Measurements from ENCODE around the gene NAA15. TPM values are rescaled to one million over a fixed set of nuclear protein-coding genes. Genes with fewer than 3 reads are reported as not detected.

Gene NAA15
- total RNA-seq, 1 experiment from 2014 or later, result 98.9 TPM

DNA sequence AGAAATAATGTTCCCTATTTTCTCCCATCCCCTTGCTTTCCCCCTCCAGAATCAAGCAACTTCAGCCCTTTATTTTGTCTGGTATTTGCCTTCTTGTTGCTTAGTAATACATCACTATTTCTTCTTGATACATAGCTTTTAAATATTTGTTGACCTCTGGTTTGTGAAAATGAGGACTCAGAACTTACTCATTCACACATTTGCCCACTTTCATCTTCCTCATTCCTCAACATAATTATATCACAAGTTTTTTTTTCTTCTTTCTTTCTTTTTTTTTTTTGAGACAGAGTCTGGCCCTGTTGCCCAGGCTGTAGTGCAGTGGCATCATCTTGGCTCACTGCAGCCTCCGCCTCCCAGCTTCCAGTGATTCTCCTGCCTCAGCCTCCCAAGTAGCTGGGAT lies 29.9 kb downstream of the NAA15 start (continued):
- TF ChIP-seq, protein P1, sequence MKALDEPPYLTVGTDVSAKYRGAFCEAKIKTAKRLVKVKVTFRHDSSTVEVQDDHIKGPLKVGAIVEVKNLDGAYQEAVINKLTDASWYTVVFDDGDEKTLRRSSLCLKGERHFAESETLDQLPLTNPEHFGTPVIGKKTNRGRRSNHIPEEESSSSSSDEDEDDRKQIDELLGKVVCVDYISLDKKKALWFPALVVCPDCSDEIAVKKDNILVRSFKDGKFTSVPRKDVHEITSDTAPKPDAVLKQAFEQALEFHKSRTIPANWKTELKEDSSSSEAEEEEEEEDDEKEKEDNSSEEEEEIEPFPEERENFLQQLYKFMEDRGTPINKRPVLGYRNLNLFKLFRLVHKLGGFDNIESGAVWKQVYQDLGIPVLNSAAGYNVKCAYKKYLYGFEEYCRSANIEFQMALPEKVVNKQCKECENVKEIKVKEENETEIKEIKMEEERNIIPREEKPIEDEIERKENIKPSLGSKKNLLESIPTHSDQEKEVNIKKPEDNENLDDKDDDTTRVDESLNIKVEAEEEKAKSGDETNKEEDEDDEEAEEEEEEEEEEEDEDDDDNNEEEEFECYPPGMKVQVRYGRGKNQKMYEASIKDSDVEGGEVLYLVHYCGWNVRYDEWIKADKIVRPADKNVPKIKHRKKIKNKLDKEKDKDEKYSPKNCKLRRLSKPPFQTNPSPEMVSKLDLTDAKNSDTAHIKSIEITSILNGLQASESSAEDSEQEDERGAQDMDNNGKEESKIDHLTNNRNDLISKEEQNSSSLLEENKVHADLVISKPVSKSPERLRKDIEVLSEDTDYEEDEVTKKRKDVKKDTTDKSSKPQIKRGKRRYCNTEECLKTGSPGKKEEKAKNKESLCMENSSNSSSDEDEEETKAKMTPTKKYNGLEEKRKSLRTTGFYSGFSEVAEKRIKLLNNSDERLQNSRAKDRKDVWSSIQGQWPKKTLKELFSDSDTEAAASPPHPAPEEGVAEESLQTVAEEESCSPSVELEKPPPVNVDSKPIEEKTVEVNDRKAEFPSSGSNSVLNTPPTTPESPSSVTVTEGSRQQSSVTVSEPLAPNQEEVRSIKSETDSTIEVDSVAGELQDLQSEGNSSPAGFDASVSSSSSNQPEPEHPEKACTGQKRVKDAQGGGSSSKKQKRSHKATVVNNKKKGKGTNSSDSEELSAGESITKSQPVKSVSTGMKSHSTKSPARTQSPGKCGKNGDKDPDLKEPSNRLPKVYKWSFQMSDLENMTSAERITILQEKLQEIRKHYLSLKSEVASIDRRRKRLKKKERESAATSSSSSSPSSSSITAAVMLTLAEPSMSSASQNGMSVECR (CRISPR knock-in tag; IDR thresholded peaks at IDR 0.05; ENCODE audit: borderline replicate concordance), result no peak
- TF ChIP-seq, protein P2, sequence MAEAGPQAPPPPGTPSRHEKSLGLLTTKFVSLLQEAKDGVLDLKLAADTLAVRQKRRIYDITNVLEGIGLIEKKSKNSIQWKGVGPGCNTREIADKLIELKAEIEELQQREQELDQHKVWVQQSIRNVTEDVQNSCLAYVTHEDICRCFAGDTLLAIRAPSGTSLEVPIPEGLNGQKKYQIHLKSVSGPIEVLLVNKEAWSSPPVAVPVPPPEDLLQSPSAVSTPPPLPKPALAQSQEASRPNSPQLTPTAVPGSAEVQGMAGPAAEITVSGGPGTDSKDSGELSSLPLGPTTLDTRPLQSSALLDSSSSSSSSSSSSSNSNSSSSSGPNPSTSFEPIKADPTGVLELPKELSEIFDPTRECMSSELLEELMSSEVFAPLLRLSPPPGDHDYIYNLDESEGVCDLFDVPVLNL (CRISPR knock-in tag; IDR thresholded peaks at IDR 0.05; ENCODE audit: borderline replicate concordance, low read depth), result no peak
- TF ChIP-seq, protein P3, sequence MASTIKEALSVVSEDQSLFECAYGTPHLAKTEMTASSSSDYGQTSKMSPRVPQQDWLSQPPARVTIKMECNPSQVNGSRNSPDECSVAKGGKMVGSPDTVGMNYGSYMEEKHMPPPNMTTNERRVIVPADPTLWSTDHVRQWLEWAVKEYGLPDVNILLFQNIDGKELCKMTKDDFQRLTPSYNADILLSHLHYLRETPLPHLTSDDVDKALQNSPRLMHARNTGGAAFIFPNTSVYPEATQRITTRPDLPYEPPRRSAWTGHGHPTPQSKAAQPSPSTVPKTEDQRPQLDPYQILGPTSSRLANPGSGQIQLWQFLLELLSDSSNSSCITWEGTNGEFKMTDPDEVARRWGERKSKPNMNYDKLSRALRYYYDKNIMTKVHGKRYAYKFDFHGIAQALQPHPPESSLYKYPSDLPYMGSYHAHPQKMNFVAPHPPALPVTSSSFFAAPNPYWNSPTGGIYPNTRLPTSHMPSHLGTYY (CRISPR knock-in tag; IDR thresholded peaks at IDR 0.05), result no peak
- TF ChIP-seq TEAD1 (CRISPR knock-in tag; IDR thresholded peaks at IDR 0.05), result no peak
- no peak for TF ChIP-seq ZNF219 (CRISPR knock-in tag; IDR thresholded peaks at IDR 0.05; ENCODE audit: borderline replicate concordance)
- TF ChIP-seq, protein P4, sequence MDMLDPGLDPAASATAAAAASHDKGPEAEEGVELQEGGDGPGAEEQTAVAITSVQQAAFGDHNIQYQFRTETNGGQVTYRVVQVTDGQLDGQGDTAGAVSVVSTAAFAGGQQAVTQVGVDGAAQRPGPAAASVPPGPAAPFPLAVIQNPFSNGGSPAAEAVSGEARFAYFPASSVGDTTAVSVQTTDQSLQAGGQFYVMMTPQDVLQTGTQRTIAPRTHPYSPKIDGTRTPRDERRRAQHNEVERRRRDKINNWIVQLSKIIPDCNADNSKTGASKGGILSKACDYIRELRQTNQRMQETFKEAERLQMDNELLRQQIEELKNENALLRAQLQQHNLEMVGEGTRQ (CRISPR knock-in tag; IDR thresholded peaks at IDR 0.05), result no peak
- TF ChIP-seq ZNF121 (CRISPR knock-in tag; IDR thresholded peaks at IDR 0.05), result no peak
- TF ChIP-seq EMX1 (CRISPR knock-in tag; IDR thresholded peaks at IDR 0.05), result no peak
- TF ChIP-seq NR2C2 (CRISPR knock-in tag; IDR thresholded peaks at IDR 0.05), result no peak
- no peak for TF ChIP-seq CBFB (CRISPR knock-in tag; IDR thresholded peaks at IDR 0.05; ENCODE audit: low read depth)
- TF ChIP-seq ETV6 (CRISPR knock-in tag; IDR thresholded peaks at IDR 0.05), result no peak

DNA sequence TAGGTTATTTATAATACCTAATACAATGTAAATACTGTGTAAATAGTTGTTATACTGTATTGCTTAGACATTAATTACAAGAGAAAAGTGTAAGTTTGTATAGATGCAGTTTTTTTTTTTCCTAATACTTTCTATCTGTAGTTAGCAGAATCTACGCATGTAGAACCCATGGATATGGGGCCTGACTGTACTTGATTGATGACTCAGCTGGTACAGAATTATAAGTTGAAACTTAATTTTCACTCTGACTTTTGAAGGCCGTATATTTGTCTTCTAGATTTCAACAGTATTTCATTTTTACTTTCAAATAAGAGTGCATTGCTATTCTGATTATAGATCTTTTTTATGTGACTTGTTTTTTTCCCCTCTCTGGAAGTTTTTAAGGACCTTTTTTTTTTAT lies 31.7 kb downstream of the NAA15 start:
- ATAC-seq, result no peak

DNA sequence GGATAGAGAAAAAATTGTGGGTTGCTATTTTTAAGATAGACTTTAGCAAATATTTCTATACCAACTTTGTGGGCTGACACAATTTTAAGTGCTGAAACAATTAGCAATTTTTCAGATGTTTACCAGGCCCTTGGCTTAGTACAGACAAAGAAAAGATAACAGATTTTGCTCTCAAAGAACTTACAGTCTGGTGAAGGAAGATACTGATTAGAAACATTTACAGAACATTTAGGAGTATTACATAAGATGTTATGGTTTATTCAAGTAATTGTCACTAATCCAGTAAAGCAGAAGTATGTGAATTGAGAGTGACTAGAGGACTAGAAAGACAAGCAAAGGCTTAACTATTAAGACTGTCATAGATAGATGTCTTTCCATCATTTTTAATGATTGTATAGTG lies 36.3 kb downstream of the NAA15 start:
- no peak for ATAC-seq
- no peaks in the 10 kb centered on the region for H3K27me3 Mint-ChIP-seq (ENCODE audit: low read depth)
- no peaks in the 10 kb centered on the region for H3K9me3 Mint-ChIP-seq
- no peak for DNase-seq (ENCODE audit: low spot score)
- H3K27ac Mint-ChIP-seq, result peak overlapping the region; percentile 38; the same call in 1 of the 2 replicates
- H3K36me3 Mint-ChIP-seq, result peaks cover 46% of the 10 kb centered on the region
- H3K4me3 Mint-ChIP-seq, result no peak overlapping the region
- H3K4me1 Mint-ChIP-seq, result no peaks in the 10 kb centered on the region
- ChIA-PET POLR2A (no interaction called here), CTCF (no interaction called here)
- TF ChIP-seq ZNF317 (CRISPR knock-in tag; IDR thresholded peaks at IDR 0.05; ENCODE audit: borderline replicate concordance, low read depth), result no peak
- TF ChIP-seq, protein P2 (CRISPR knock-in tag; IDR thresholded peaks at IDR 0.05; ENCODE audit: borderline replicate concordance, low read depth), result no peak
- no peak for TF ChIP-seq CBFB (CRISPR knock-in tag; IDR thresholded peaks at IDR 0.05; ENCODE audit: low read depth)
- no peak for TF ChIP-seq HMGA2 (CRISPR knock-in tag; IDR thresholded peaks at IDR 0.05)
- TF ChIP-seq, protein P5, sequence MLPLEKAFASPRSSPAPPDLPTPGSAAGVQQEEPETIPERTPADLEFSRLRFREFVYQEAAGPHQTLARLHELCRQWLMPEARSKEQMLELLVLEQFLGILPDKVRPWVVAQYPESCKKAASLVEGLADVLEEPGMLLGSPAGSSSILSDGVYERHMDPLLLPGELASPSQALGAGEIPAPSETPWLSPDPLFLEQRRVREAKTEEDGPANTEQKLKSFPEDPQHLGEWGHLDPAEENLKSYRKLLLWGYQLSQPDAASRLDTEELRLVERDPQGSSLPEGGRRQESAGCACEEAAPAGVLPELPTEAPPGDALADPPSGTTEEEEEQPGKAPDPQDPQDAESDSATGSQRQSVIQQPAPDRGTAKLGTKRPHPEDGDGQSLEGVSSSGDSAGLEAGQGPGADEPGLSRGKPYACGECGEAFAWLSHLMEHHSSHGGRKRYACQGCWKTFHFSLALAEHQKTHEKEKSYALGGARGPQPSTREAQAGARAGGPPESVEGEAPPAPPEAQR (CRISPR knock-in tag; IDR thresholded peaks at IDR 0.05), result no peak
- TF ChIP-seq NR3C1 (CRISPR knock-in tag; conservative IDR thresholded peaks at IDR 0.05; ENCODE audit: low read depth), result no peak
- TF ChIP-seq, protein P6, sequence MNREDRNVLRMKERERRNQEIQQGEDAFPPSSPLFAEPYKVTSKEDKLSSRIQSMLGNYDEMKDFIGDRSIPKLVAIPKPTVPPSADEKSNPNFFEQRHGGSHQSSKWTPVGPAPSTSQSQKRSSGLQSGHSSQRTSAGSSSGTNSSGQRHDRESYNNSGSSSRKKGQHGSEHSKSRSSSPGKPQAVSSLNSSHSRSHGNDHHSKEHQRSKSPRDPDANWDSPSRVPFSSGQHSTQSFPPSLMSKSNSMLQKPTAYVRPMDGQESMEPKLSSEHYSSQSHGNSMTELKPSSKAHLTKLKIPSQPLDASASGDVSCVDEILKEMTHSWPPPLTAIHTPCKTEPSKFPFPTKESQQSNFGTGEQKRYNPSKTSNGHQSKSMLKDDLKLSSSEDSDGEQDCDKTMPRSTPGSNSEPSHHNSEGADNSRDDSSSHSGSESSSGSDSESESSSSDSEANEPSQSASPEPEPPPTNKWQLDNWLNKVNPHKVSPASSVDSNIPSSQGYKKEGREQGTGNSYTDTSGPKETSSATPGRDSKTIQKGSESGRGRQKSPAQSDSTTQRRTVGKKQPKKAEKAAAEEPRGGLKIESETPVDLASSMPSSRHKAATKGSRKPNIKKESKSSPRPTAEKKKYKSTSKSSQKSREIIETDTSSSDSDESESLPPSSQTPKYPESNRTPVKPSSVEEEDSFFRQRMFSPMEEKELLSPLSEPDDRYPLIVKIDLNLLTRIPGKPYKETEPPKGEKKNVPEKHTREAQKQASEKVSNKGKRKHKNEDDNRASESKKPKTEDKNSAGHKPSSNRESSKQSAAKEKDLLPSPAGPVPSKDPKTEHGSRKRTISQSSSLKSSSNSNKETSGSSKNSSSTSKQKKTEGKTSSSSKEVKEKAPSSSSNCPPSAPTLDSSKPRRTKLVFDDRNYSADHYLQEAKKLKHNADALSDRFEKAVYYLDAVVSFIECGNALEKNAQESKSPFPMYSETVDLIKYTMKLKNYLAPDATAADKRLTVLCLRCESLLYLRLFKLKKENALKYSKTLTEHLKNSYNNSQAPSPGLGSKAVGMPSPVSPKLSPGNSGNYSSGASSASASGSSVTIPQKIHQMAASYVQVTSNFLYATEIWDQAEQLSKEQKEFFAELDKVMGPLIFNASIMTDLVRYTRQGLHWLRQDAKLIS (CRISPR knock-in tag; IDR thresholded peaks at IDR 0.05; ENCODE audit: borderline replicate concordance), result no peak

More for the DNA sequence above, 31.7 kb downstream of the NAA15 start:
- Mint-ChIP-seq H3K4me1 (peaks cover 15% of the 10 kb centered on the region), H3K9me3 (peaks cover under 1% of the 10 kb centered on the region; the same call in 1 of the 2 replicates), H3K4me3 (no peak overlapping the region), H3K27ac (peak overlapping the region; percentile 14; the same call in 1 of the 2 replicates), H3K27me3 (ENCODE audit: low read depth) (no peaks in the 10 kb centered on the region), H3K36me3 (peaks cover 34% of the 10 kb centered on the region)
- CTCF ChIA-PET, result no interaction called here
- no peak for DNase-seq (ENCODE audit: low spot score)
- no peak for TF ChIP-seq ZNF232 (CRISPR knock-in tag; IDR thresholded peaks at IDR 0.05)
- TF ChIP-seq, protein P7, sequence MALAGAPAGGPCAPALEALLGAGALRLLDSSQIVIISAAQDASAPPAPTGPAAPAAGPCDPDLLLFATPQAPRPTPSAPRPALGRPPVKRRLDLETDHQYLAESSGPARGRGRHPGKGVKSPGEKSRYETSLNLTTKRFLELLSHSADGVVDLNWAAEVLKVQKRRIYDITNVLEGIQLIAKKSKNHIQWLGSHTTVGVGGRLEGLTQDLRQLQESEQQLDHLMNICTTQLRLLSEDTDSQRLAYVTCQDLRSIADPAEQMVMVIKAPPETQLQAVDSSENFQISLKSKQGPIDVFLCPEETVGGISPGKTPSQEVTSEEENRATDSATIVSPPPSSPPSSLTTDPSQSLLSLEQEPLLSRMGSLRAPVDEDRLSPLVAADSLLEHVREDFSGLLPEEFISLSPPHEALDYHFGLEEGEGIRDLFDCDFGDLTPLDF (CRISPR knock-in tag; IDR thresholded peaks at IDR 0.05), result no peak
- POLR2A ChIA-PET, result no interaction called here
